NCI-H82 (cell line): ENCODE results near the gene ARAP1.
"Not testable (repeated sequence)": the region's sequence is repeated elsewhere in the genome, so short reads cannot be mapped to it uniquely, and the experiment has no call there.

Source experiments
- DNase-seq: peaks from one replicate; lab custom pipeline; 2025; lab: John Stamatoyannopoulos, UW

ARAP1 gene

GRCh38 chr11:72752088-72752914, at the start of gene ARAP1:
Gene ARAP1 (minus strand): TSS chr11:72752408. CDS start chr11:72727128, 25,280 bp downstream.
- peak; percentile 85 for DNase-seq

- no peak for DNase-seq
These were observed 47.2 kb upstream of the ARAP1 start for GRCh38 chr11:72799441-72799840.

DNA sequence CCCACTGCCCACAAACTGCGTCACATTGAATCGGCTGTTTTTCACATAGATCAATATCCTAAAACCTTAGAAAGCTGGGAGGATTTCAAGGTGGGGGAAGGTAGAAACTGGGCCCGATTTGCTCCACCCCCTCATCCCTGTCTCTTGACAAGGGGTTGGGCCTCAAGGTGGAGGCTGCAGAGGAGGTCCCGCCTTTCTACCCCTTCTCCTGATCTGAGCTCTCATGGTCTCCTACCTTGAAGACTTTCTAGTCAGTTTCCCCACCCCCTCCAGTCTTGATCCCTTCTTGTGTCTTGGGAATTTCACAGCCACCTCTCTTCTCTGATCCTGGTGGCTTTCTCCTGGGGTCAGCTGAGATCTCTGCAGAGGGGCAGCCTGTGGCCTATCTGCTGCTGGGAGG, 46.2 kb upstream of the ARAP1 start:
- DNase-seq = no peak

DNA sequence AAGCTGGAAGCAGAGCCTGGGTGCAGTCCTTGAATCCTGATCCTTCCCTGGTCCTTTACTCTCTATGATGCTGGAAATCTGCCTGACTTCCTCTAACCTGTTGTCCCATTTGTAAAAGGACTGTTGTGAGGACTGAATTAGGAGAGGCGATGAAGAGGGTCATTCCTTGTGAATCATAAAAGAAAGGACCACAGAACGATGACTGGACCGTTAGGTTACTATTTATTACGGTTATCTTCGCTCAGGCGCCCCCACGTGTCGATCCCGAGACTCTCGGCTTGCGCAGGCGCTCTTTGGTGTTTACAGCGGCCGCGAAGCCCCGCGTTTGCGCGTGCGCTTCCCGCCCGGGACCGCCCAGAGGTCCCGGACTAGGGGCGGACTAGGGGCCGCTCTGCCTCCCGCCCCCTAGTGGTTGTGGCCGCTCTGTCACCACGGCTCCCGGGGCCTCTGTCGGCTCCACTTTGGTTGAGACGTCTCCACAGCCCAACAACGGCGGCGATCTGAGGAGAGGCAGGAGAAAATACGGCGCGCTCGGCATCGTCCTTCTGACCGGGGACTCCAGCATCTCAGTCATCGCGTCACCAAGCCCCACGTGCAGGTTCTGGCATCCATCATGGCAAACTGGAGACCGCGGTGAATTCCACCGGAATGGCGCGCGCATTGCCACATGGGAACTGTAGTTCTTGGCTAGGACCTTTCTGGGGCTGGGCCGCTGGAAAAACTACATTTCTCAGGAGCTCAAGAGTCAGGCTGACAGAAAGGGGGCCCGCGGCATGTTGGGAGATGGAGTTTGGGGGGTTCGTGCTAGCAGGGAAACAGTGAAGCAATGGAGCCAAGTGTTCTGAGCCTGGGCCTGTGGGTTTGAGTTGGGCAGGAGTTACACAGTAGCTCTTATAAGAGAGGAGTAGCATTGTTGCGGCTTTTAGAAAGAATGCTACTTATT, 41.5 kb upstream of the ARAP1 start, which contains the start of gene STARD10:
TSS of gene STARD10 (minus strand) at position 623 of the 943 bp plus-strand sequence. CDS start 12,866 bp downstream, outside the sequence.
- DNase-seq = peak; percentile 95

DNA sequence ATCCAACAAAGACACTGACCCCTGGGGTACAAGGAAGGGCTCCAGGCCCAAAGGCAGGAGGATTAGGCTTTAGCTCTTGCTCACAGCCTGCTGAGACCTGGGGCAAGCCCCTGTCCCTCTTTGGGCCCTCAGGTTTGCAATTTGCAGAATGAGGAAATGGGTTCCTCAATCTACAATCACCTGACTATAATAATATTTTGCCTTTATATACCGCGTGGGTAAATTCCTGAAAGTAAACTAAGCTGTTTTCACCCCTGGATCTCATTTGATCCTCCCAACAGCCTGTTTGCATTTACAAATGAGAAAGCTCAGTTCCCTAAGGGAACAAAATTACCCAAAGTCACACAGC, 40.8 kb upstream of the ARAP1 start:
- DNase-seq = no peak

- no peak for DNase-seq
These were observed 40.3 kb upstream of the ARAP1 start for GRCh38 chr11:72792437-72793021.

DNA sequence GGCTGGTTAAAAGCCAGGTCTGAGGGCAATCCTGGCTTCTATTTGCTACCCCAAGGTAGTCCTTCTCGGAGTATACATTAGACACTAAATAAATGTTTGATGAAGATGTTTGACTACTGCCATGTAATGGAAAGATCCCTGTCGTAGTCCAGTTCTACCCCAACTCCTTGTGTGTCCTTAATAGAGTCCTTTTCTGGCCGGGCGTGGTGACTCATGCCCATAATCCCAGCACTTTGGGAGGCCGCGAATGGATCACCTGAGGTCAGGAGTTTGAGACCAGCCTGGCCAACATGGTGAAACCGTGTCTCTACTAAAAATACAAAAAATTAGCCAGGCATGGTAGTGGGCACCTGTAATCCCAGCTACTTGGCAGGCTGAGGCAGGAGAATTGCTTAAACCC, 39.0 kb upstream of the ARAP1 start:
- DNase-seq = not testable (repeated sequence)

GRCh38 chr11:72789493-72790131, 37.4 kb upstream of the ARAP1 start:
- no peak for DNase-seq

- no peak for DNase-seq
These were observed 36.0 kb upstream of the ARAP1 start for GRCh38 chr11:72788241-72788640.

DNA sequence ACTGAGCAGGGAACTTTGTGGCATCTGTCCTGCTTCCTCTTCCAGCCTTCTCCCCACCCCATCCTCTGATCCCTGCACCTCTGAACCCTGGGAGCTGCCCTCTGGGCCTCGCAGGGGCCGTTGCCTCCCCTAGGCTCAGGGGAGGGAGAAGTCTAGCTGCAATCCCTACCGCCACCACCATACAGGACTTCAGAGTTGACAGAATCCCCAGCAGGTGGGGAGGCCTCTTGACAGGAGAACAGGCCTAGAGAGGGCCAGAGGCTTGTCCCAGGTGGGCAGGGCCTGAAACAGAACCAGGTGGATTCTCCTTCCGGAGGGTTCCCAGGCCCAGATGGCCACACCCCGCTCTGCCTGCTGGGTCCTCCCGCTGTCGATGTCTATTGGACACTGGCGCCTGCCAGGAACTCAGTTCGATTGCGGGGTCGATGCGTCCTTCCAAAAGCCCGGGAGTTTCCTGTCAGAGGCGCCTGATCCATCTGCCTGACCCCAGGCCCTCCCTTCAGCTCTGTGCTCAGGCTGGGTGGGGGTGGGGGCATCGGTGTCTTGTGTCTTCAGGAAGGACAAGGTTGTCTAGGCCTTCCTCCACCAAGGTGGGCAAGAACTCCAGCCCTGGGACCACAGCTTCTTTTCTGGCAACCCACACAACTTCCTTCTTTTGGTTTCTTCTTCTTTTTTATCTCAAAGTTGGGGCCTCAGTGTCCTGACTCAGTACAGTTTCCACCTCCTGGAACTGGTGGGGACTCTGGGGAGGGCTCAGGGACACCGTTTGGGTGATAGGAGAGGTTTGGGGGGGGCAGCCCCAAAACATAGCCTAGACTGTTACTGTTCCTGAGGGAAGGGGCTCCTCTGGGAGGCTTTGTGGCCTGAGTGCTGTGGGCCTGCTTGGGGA, 35.3 kb upstream of the ARAP1 start:
- peak; percentile 49 for DNase-seq

- no peak for DNase-seq
These were observed 34.4 kb upstream of the ARAP1 start for GRCh38 chr11:72786305-72787215.

- DNase-seq = no peak
These were observed 32.5 kb upstream of the ARAP1 start for GRCh38 chr11:72784662-72785061.

DNA sequence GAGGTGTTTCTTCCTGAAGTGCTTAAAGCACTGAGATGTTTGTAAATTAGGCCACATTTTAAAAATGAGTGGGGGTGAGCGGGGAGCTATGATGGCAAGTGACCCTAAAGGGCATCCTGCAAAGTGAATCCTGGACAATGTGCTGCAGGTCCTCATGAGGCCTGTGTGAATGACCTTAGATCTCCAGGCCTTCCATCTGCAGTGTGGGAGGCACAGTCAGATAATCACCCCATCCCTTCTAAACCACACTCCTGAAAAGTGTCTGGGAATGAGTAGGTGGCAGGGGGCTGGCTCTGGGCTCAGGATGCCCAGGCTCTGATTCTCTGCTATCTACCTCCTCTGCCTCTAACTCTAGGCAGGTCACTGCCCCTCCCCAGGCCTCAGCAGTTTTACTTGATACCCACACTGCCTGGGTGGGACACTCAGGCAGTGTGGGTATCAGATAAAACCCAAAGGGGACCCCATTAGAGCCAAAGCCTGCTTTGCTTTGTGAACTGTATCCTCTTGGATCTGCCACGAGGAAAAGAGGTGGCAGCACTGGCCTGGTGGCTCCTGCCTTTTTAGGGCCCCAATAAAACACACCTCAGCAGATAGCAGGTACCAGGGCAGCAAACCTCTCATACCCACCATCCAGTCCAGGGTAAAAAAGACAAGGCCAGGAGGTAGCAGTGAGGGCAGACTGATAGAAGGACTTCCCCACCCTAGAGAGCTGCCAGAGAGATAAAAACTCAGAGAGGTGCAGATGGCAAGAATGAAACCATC, 31.1 kb upstream of the ARAP1 start:
- no peak for DNase-seq

DNA sequence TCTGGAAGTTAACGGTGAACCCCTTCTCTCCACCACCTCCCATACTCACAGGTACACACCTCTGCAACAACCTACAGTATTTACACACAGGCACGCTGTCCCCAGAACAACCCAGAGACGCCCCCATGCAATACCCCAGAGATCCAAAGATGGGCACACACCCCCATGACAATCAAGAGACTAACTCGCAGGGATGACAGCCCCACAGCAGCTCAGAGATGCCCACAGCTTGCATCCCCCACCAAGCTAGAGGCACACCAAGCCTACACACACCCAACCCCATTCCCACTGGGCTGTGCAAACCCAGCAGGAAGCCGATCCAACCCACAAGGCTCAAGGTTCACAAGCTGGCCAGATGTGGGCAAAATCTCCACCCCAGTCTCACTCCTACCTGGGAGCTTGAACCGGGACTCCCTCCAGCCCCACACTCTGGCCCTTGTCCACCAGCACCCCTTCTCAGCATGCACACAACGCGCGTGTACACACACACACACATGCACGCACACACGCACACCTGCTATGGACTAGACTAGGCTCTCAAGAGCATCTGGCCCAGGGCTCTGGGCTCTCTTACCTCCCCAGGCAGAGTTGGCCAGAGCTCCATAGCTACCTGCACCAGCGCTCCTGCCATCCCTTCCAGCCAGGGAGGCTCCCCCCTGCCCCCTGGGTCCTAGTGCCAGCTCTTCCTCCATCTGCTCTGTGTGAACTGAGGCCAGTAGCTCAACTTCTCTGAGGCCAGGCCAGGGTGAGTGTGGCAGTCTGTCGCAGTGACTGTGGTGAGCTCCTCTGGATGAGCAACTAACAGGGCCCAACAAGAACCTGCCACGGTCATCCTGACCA, 30.1 kb upstream of the ARAP1 start:
- DNase-seq = peak; percentile 31

DNA sequence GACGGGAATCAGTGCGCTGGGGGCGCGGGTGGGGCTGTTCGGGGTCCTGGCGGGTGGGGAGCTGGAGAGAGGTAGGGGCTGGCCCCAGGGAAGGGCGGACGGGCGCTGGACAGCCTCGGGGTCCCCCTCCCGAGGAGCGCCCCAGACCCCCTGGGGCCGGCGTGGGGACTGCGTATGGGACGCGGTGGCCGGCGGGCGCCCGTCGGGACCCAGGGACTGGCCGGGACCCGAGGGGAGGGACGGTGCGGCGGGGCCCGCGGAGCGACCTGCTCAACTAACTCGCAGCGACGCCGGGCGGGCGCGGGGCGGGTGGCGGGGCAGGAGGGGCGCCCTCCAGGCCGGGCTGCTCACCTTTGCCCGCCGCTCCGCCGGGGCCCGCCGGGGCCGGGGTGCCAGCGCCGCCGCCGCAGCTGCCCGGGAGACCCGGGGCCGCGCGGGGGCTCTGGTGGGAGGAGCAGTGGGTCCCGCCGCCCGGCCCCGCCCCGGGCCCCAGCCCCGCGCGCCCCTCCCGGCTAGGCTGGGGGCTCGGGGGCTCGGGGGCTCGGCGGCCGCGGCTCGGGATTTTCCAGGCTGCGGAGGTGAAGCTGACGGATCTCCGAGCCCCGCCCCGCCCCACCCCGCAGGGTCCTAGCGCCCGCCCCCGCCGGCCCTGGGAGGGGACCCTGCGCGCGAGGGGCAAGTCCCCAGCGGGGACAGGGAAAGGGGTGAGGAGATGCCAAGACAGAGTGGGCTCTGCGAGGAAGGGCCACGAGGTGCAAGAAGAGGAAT, 29.3 kb upstream of the ARAP1 start:
- peak; percentile 57 for DNase-seq

- no peak for DNase-seq
These were observed 28.8 kb upstream of the ARAP1 start for GRCh38 chr11:72781063-72781312.

DNA sequence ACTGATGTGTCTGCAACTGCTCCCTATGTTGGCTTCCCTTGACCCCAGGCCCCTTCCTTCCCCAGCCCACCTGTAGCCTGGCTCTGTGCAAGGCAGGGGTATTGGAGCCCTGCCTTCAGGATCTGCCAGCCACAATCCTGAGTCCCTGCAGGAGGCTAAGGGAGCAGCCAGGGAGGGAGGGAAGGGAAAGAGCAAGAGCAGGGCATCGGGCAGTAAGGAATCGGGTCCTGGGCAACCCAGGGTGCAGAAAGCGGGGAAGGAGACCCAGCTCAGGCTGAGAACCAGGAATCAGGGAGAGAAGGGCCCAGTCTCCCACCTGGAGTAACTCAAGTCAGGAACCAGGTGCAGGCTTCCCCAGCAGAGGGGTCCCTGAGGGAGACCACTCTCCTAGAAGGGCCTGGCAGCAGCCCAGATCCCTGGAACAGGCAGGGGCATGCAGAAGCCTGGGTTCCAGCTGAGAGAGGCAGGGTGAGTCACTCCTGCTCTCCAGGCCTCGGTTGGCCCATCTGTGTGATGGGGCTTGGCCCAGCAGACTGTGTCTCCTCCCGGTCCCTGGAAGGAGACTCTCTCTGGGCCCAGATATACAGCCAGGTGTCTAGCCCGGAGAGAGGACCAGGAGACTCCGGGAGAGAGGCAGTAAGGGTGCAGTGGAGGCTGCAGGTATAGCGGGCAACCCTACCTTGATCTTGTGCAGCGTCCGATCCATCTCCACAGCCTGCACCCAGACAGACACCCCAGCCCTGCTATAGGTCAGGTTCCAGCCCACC, 28.3 kb upstream of the ARAP1 start:
- DNase-seq = no peak
